Fibroblast of skin of right quadriceps (primary cell): ENCODE data around the gene SAV1.
A peak's percentile ranks its signal among the peaks of the same experiment; 100 is the strongest.
"Not testable (repeated sequence)": the region's sequence is repeated elsewhere in the genome, so short reads cannot be mapped to it uniquely, and the experiment has no call there.

ENCODE experiments used
- DNase-seq: peaks from one replicate; pipeline ENCODE4 v3.0.0-alpha.2; 2013

Gene SAV1

DNA sequence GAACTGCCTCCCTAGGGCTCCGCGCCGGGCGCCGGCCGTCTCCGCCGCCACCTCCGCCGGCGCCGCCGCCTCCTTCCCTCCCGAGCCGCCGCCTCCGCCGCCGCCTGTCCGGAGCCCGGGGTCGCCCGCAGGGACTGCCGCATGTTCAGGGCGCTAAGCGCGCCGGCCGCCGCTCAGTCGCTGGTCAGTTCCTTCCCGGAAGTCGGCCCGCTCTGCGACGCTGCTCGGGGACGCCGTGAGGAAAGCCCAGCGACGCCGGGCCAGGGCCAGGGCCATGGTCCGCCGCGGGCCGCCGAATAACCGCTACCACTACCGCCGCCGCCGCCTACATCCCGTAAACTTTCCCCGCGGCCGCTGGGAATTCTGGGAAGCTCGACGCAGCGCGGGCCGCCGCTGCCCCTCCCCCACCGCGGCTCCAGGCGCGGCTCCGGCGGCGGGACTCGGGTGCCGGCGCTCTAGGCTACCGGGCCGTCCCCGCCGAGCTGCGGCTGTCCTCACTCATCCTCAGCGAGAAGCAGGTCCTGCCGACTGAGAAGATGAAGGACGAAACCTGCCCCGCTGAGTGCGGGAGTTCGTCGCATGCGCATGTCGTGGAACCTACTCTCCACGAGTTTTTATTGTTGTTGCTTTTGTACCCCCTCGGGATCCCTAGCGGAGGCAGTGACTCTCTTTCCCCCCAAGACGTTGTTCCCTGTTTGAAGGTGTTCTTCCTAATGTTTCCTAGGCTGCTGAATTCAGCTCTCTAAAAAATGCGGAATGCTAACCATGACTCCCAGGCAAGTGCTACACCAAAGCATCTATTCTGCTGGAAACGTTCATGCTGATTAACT, at the start of gene SAV1:
SAV1 (minus strand) TSS at position 311 of the 830 bp plus-strand sequence. CDS start 339 bp downstream, outside the sequence.
- DNase-seq = peak; percentile 90

GRCh38 chr14:50717811-50718210, 49.7 kb upstream of the SAV1 start:
- no peak for DNase-seq

- peak; percentile 38 for DNase-seq
Observed at GRCh38 chr14:50714450-50715073, 46.5 kb upstream of the SAV1 start.

DNA sequence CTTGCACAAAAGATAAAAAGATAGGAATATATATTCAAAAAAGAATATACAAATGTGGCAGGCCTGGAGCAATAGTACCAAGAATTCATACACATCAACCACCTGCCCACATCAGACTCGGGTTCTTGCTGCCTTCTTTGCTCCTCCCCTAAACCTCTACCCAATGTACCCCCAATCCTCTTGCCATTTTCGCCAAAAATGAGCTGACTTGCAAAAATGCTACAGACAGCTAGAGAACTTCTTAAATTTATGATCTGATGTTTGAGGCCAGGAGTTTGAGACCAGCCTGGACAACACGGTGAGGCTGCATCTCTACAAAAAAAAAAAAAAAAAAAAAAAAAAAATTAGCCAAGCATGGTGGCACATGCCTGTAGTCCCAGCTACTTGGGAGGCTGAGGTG, 42.9 kb upstream of the SAV1 start:
- no peak for DNase-seq

DNA sequence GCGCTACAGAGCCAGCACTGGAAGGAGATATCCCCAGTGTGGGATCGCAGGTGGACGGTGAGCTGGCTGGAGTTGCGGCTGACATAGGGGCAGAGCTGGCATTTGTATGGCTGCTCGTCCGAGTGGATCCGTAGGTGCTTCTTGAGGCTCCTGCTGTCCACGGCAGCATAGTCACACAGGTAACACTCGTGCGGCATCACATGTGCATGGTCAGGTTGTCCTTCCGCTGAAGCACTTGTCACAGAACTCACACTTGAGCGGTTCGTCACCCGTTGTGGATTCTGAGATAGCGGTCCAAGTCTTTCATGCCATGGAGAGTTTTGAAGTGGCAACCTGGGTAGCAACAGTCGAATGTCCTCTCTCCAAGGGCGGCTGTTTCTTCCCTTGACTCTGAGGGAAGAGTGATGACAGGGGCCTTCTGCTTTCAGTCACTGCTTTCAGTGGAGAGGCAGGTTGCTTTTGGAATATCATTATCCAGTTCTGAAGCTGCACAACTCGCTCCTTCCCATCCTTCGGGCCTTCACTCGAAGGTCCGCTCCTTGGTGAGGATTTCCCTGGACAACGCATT, 37.0 kb upstream of the SAV1 start:
- DNase-seq = no peak

DNA sequence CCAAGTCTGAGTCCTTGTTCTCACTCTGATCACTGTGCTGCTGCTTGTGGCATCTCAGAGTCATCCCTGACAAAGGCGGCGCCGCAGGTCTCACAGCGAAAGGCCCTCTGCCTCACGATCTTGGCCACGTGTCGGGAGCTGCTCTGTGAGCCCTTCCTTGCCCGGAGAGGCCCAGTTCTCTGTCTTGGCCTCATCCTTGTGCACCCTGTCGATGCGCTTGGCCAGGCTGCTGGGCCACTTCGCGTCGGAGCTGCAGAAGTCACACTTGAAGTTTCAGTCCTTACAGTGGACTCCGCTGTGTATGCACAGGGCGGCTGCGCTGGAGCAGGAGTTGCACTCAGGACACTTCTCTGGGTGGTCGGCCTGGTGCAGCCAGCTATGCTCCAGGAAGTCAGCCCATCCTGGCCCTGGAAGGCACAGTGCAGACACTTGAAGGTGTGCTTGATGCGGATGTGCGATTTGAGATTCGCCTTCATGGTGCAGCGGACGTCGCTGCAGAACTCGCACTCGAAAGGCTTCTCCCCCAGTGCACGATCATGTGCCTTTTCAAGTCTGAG, 36.4 kb upstream of the SAV1 start:
- no peak for DNase-seq

DNA sequence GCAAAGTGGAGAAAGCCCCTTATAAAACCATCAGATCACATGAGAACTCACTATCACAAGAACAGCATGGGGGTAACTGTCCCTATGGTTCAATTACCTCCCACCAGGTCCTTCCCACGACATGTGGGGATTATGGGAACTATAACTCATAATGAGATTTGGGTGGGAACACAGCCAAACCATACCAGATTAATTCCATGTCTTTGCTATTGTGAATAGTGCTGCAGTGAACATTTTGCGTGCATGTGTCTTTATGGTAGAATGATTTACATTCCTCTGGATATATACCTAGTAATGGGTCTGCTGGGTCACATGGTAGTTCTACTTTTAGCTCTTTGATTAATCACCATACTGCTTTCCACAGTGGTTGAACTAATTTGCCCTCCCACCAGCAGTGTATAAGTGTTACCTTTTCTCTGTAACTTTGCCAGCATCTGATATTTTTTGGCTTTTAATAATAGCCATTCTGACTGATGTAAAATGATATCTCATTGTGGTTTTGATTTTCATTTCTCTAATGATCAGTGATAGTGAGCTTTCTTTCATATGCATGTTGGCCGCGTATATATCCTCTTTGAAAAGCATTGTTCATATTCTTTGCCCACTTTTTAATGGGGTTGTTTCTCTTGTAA, 29.7 kb upstream of the SAV1 start:
- DNase-seq = peak; percentile 87

- not testable (repeated sequence) for DNase-seq
Observed at GRCh38 chr14:50694260-50694659, 26.2 kb upstream of the SAV1 start.

DNA sequence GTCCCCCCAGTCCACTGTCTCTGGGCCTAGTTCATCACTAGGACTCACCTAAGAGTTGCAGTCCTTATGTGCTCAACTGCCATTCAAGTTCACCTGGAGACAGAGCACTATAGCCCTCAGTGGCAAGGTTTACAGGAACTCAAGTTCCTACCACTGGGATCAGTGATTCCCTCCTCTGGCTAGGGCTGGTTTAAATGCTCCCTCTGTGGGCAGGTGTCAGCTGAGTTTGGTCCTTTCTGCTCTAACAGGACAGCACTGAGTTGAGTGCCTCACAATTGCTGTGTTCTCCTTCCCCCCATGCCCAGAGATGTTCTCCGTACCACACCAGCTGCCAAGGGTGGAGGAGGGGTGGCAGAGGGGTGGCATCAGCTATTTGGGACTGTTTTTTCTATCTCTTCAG, 20.8 kb upstream of the SAV1 start:
- DNase-seq = no peak

DNA sequence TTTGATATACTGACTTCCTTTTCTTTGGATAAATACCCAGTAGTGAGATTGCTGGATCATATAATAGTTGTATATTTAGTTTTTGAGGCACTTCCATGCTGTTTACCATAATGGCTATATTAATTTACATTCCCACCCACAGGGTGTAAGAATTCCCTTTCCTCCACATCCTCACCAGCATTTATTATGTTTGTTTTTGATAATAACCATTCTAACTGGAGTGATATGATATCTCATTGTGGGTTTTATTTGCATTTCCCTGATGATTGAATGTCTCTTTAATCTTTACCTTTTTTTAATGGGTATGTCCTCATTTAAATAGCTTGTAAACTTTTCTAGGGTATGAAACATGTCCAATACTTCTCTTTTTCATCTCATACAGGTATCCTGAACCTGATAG, 11.6 kb upstream of the SAV1 start:
- no peak for DNase-seq

DNA sequence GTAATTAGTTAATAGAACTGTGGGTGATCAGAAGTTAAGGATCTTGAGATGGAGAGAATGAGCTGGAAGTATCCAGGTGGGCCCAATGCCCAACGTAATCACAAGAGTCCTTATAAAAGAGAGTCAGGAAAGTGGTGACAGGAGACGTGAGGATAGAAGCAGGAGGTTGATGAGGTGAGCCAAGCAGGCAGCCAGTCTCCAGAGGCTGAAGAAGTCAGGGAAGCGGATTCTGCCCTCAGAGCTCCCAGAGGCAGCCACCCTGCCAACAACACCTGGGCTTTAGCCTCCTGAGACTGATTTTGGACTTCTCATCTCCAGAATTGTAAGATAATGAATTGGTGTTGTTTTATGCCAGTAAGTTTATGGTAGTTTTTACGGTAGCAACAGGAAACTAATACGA, 10.1 kb upstream of the SAV1 start:
- no peak for DNase-seq

- peak; percentile 77 for DNase-seq
Observed at GRCh38 chr14:50677527-50678063, 9.5 kb upstream of the SAV1 start.

DNA sequence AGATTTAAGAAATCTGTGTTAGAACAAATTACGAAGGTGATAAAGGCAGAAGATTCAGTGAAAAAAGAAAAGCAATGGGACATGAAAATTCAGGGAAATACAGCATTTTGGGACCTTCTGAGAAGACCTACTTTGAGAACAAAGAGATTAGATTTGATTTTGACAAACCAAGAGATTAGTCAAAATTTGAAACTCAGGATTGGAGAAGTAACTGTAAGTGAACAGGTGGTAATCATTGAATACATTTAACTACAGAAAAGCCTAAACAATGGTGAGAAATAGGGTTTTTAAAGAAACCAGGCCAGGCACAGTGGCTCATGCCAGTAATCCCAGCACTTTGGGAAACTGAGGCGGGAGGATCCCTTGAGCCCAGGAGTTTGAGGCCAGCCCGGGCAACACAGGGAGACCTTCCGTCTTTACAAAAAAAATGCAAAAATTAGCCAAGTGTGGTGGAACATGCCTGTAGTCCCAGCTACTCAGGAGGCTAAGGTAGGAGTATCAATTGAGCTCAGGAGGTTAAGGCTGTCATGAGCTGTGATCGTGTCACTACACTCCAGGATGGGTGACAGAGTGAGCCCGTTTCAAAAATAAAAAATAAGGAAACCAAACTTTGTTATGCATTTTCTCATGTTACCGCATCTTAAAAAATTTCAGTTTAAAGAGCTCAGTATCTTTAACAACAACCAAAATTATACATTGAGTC, 8.9 kb upstream of the SAV1 start:
- DNase-seq = no peak

DNA sequence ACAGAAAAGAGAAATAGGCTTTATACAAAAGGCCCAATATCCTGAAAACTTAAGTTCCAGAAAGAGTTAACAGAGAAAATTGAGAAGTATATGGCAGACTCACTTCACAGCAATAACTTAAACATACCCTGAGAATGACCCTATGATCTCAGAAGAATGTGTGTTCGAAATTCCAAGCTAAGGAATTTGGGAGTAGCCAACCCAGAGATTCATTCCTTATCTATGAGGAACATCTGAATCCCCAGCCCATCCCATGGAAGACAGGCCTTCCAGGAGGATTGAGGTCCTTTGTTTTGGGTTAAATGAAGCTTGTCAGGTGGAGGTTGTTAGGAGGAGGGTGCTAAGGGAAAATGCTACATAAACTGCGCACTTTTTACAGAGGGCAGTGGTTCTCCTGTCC, 7.5 kb upstream of the SAV1 start:
- peak; percentile 85 for DNase-seq

- no peak for DNase-seq
Observed at GRCh38 chr14:50670866-50671256, 2.8 kb upstream of the SAV1 start.

- peak; percentile 45 for DNase-seq
Observed at GRCh38 chr14:50670196-50670865, 2.2 kb upstream of the SAV1 start.

- DNase-seq = no peak
Observed at GRCh38 chr14:50669441-50669986, 1.4 kb upstream of the SAV1 start.

- DNase-seq = no peak
Observed at GRCh38 chr14:50668826-50669143, 679 bp upstream of the SAV1 start.

DNA sequence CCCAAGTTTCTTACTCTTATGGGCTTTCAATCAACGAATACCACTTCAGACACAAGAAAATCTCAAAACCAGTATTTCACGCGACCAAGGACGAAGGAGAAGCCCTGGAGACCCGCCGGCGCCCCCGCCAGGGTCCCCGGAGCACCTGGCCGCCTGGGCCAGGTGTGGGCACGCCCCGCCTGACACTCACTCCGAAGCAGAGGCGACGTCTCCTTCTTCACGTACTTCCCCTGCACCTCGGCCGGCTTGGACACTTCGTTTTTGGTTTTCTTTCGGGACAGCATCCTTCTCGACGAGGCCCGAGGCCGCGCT, 466 bp downstream of the SAV1 start:
- DNase-seq = no peak

DNA sequence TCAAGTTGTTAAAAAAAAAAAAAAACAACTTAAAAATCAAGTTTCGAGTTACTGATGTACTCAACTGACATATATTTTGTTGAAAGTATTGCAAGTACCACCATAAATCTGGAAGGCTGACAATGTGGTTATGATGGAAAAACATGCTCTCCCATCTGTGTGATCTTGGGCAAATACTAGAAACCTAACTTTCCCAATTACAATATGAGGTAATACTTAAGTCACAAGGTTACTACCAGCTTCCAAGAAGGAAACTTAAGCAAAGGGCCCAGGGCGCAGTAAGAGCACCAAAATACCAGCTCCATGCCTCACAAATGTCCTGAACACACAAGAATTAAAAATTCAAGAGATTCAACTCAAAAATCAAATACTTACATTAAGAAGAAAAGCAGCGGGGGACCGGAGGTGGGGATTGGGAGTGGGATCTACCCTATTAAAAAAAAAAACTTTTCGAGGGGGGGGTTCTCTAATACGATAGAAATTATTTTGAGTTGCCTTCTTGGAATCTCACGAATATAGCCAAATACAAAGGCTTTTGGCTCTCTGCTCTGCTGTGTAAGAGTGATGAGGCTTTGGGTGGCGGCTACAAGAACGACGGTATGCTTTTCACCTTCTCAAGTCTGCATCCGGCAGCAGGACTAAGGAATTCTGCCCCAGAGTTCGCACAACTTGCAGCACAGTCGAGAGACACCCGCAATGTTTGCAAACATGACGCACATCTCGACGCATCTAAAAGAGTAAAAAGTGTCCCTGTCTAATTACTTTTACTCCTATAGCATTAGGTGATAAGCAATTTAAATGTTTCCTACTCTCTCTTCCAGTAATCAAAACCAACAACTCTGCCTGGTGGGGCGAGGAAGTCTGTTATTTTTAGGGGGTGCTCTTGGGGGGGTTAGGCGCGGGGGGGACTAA, 1.1 kb downstream of the SAV1 start:
- peak; percentile 69 for DNase-seq

GRCh38 chr14:50665300-50665699, 2.8 kb downstream of the SAV1 start:
- DNase-seq = not testable (repeated sequence)
